Activated naive CD4-positive, alpha-beta T cell treated with anti-CD3 and anti-CD28 coated beads, Interleukin-2, amount 50 U/mL, for 24 hours (primary cell): ENCODE results near the gene SAMD4A.

Experiments used
- H3K27ac Mint-ChIP-seq: one replicate; pipeline ENCODE4 v1.8.0; 2021; ENCODE audit warnings: mild to moderate bottlenecking, mixed read lengths
- H3K27me3 Mint-ChIP-seq: one replicate; pipeline ENCODE4 v1.8.0; 2021; ENCODE audit warnings: mixed read lengths
- H3K36me3 Mint-ChIP-seq: one replicate; pipeline ENCODE4 v1.8.0; 2021; ENCODE audit warnings: mixed read lengths
- H3K4me1 Mint-ChIP-seq: one replicate; pipeline ENCODE4 v1.8.0; 2021; ENCODE audit warnings: mixed read lengths
- H3K4me3 Mint-ChIP-seq: one replicate; pipeline ENCODE4 v1.8.0; 2021; ENCODE audit warnings: mild to moderate bottlenecking, mixed read lengths
- H3K9me3 Mint-ChIP-seq: one replicate; pipeline ENCODE4 v1.8.0; 2021; ENCODE audit warnings: mixed read lengths

SAMD4A gene

DNA sequence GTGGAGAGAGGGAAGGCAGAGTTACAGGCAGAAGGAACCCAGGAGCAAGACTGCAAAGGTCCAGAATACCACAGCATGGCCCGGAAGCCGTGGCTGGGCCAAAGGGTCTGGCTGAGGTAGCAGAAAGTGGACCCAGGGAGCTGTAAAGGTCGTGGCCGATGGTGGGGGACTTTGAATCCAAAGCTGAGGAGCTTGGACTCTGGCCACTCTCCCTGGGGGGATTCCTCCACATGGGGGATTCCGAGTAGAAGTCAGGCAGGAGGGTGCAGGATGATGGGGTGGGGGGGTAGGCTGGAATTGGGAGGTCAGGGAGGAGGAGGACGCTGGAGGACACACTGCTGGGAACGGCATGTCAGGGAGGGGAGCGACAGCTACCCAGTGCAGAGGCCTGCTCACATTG lies 210.5 kb downstream of the SAMD4A start:
- peak overlapping the region; percentile 56 for H3K27ac Mint-ChIP-seq
- H3K9me3 Mint-ChIP-seq: no peaks in the 10 kb centered on the region
- H3K4me1 Mint-ChIP-seq: peaks cover 33% of the 10 kb centered on the region
- H3K4me3 Mint-ChIP-seq: no peak overlapping the region
- peaks cover 2% of the 10 kb centered on the region for H3K27me3 Mint-ChIP-seq
- no peaks in the 10 kb centered on the region for H3K36me3 Mint-ChIP-seq

DNA sequence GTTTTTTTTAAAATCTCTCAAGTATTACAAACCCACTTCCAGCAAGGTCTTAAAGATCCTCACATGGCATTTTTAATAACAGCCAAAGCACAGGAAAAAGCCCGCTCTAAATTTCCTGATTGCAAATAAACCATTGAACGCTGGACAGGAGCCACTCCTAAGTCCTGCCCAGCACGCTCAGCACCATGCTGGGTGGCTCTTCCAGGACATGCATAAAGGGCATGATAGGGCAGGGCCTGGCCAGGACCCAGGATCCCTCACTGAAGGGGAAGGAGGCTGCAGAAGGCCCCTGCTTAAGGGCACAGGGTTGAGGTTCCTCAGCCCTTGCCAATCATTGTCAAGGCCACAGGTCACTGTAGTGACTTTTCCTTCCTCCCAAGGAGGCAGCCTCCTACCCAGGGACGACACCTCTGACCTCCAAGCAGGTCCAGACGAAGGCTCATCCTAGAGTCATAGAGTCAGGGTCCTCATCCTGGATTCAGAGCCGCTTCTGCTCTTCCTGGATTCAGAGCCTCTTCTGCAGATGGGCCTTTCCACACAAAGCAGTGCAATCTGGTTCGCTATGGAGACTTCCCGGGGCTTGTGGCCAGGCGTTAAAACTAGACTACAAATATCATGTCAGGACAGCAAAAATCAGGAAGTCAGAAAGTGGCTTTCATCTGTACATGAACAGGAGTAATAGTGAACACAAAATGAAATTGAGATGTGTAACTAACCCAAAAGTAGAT lies 211.9 kb downstream of the SAMD4A start:
- Mint-ChIP-seq H3K4me3 (no peak overlapping the region), H3K36me3 (no peaks in the 10 kb centered on the region), H3K27ac (no peak overlapping the region), H3K9me3 (no peaks in the 10 kb centered on the region), H3K4me1 (peaks cover 20% of the 10 kb centered on the region), H3K27me3 (peaks cover 2% of the 10 kb centered on the region)

DNA sequence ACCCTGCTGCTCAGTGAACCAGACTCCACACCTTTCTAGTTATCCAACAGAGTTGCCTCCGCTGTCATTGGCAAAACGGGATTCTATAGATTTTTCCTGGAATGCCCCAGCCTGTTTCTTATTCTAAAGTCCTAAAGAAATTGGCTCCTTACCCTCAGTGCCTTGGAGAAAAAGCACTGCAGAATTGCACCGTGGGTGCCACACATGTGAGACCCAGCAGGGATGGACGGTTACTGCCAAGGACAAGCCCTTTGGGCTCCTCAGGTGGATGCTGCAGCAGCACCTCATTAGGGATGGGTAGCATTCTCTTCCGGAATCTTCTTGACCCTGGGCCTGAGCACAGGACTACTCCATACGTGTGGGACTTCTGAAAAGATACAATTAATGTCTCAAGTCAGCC lies 214.2 kb downstream of the SAMD4A start:
- no peaks in the 10 kb centered on the region for H3K27me3 Mint-ChIP-seq
- H3K9me3 Mint-ChIP-seq: no peaks in the 10 kb centered on the region
- H3K4me1 Mint-ChIP-seq: peaks cover 13% of the 10 kb centered on the region
- no peak overlapping the region for H3K27ac Mint-ChIP-seq
- H3K36me3 Mint-ChIP-seq: no peaks in the 10 kb centered on the region
- H3K4me3 Mint-ChIP-seq: no peak overlapping the region

DNA sequence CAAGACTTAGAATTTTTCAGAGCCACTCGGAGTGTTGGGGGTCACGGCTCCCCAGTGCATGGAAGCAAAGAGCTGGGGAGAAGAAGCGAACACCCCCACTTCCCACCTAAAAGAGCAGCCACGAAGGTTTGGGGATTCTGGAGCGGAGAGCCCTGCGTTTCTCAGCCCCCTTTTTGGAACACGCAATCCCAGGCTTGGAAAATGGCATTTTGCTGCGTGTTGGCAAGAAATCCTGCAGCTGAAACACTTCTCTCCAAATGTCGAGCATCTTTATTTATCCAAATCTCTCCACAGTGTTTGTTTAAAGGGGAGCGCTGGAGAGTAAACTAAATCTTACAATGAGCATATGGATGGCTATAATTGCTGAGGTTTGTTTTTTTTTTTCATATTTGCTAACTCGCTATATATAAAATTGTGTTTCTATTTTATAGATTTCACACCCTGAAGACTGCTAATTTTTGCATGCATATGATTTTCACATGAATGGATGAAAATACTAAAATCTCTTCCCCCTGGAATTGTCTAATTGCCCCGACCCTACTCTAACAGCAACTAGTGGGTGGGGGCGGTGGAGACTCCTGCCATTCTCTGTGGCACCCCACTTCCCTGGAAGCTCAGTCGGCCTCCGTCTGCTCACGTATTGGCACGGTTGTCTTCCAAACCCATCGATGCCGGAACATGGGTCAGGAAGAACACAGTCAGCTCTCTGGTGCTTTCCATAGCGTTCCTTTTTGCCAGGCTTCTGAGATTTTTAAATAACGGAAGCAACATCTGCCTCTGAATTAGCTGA lies 215.2 kb downstream of the SAMD4A start:
- H3K27ac Mint-ChIP-seq: no peak overlapping the region
- no peaks in the 10 kb centered on the region for H3K36me3 Mint-ChIP-seq
- no peaks in the 10 kb centered on the region for H3K9me3 Mint-ChIP-seq
- no peak overlapping the region for H3K4me3 Mint-ChIP-seq
- H3K4me1 Mint-ChIP-seq: peaks cover 2% of the 10 kb centered on the region
- H3K27me3 Mint-ChIP-seq: no peaks in the 10 kb centered on the region

DNA sequence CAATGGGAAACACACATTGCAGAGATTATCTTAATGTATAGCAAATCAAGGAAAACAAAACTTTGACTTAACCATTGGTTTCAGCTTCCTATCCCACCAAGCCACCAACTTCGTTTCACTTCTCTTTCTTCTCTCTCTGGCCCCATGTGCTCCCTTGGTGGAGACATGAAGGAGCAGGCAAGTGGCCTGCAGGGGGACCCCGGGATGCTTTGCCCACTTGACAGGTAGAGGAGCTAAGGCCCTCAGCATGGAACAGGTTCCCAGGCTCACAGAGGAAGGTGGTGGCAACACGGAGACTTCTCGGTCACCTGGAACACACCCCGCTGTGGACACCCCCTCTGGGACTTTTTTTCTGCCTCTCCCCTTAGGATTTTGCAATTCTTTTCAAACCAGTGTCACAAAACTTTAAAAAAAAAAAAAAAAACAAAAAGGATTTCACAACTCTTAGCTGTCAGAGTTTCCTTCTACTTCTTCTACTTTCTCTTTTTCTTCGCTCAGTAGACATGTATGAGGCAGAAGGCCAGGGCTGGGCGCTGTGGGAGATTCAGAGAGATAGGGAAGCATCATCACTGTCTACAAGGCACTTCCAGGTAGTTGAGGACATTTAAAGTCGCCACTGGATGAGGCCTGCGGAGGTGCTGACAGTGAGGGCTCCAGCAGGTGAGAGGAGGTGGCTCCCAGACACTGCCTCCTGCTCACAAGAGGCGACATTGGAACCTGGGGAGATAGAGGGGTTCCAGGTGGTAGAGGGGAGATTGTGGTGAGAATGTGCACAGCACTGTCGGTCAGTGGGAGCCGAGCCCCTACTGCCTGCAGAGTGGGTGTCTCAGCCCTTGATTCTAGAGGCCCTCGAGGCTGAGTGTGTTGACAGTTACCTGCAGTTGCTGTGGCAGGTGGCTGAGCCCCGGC lies 216.1 kb downstream of the SAMD4A start:
- H3K4me3 Mint-ChIP-seq: no peak overlapping the region
- no peaks in the 10 kb centered on the region for H3K4me1 Mint-ChIP-seq
- H3K36me3 Mint-ChIP-seq: no peaks in the 10 kb centered on the region
- H3K27me3 Mint-ChIP-seq: no peaks in the 10 kb centered on the region
- H3K27ac Mint-ChIP-seq: no peak overlapping the region
- H3K9me3 Mint-ChIP-seq: no peaks in the 10 kb centered on the region

DNA sequence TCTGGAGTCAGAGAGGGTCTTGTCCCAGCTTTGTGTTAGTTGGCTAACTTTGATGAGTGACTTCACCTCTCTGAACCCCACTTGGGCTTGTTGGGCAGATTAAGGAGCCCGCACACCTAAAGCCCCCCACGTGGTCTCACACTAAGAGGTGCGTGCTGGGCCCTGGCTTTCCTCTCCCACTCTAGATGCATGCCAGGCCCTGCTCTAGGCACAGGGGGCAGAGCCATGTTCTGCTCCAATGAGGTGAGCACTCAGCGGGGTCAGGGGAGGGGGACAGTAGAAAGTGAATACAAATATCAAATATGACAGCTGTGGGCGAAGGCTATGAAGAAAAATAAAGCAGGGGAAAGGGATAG lies 216.7 kb downstream of the SAMD4A start:
- Mint-ChIP-seq H3K27me3 (no peaks in the 10 kb centered on the region), H3K4me3 (no peak overlapping the region), H3K36me3 (no peaks in the 10 kb centered on the region), H3K9me3 (no peaks in the 10 kb centered on the region), H3K4me1 (no peaks in the 10 kb centered on the region), H3K27ac (no peak overlapping the region)

DNA sequence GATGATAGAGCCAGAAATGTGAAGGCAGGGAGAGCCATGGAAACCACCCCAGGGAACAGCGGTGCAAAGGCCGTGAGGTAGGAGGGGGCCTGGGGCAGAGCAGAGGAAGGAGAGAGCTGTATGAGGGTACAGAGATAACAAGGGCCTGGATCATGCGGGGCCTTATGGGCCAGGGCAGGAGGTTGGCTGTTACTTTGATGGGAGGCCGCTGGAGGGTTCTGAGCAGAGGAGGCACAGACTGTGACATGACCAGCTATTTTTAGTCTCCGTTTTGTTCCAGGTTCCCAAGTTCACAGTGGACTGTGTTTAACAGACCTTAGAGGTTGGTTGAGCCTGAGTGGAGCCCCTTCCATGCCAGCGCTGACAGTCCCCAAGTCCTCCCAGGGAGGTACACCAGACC lies 217.1 kb downstream of the SAMD4A start:
- H3K9me3 Mint-ChIP-seq: no peaks in the 10 kb centered on the region
- no peaks in the 10 kb centered on the region for H3K4me1 Mint-ChIP-seq
- no peaks in the 10 kb centered on the region for H3K27me3 Mint-ChIP-seq
- no peak overlapping the region for H3K27ac Mint-ChIP-seq
- H3K36me3 Mint-ChIP-seq: no peaks in the 10 kb centered on the region
- H3K4me3 Mint-ChIP-seq: no peak overlapping the region

DNA sequence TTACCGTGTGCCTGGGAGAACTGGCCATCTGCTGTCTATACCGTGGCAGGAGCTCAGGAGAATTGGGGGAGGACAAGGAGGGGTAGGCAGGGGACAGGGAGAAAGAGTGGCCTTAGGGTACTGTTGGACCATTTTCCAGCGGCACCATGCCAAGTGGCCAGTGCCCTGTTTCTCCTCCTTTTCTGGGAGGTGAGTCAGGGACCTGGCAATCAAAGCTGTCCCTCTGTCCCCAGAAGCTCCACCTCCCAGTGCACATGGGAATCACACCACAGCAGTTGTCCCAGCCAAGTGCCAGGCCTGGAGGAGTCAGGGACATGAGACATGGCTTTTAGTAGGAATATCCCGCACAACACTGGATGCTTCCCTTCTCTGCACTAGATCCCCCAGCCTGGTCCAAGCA lies 217.7 kb downstream of the SAMD4A start:
- no peak overlapping the region for H3K4me3 Mint-ChIP-seq

DNA sequence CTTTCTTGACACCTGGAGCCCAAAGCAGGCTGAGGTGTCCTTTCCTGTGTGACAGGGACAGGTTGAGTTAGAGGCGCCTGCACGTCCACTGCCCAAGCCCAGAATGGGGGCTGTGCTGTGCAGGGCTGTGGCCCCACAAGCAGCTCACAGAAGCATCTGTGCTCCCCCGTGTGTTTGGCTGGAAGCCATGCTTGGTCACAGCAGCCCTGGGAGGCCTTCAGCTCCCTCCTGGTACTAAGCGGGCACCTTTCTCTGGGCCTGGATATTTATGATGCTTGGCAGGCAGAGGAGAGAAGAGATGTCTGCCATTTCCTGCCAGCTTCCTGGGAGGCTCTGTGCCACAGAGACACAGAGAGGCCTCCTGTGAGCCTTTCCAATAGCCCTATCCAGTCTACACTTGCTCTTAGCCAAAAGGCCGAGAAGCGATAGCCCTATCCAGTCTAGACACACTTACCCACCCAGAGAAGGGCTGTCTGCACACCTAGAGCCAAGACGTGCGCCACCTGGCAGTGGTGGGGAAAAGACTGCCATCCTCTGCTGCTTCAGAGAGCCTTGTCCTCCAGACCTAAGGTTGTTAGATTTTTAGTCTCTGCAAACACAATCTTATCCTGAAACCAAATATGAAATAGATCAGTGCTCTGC lies 218.3 kb downstream of the SAMD4A start:
- H3K4me1 Mint-ChIP-seq: no peaks in the 10 kb centered on the region
- no peaks in the 10 kb centered on the region for H3K27me3 Mint-ChIP-seq
- no peak overlapping the region for H3K4me3 Mint-ChIP-seq
- no peaks in the 10 kb centered on the region for H3K36me3 Mint-ChIP-seq
- H3K9me3 Mint-ChIP-seq: no peaks in the 10 kb centered on the region
- no peak overlapping the region for H3K27ac Mint-ChIP-seq

More for the DNA sequence above, 217.7 kb downstream of the SAMD4A start:
- no peaks in the 10 kb centered on the region for H3K4me1 Mint-ChIP-seq
- H3K27ac Mint-ChIP-seq: no peak overlapping the region
- H3K27me3 Mint-ChIP-seq: no peaks in the 10 kb centered on the region
- no peaks in the 10 kb centered on the region for H3K36me3 Mint-ChIP-seq
- no peaks in the 10 kb centered on the region for H3K9me3 Mint-ChIP-seq

DNA sequence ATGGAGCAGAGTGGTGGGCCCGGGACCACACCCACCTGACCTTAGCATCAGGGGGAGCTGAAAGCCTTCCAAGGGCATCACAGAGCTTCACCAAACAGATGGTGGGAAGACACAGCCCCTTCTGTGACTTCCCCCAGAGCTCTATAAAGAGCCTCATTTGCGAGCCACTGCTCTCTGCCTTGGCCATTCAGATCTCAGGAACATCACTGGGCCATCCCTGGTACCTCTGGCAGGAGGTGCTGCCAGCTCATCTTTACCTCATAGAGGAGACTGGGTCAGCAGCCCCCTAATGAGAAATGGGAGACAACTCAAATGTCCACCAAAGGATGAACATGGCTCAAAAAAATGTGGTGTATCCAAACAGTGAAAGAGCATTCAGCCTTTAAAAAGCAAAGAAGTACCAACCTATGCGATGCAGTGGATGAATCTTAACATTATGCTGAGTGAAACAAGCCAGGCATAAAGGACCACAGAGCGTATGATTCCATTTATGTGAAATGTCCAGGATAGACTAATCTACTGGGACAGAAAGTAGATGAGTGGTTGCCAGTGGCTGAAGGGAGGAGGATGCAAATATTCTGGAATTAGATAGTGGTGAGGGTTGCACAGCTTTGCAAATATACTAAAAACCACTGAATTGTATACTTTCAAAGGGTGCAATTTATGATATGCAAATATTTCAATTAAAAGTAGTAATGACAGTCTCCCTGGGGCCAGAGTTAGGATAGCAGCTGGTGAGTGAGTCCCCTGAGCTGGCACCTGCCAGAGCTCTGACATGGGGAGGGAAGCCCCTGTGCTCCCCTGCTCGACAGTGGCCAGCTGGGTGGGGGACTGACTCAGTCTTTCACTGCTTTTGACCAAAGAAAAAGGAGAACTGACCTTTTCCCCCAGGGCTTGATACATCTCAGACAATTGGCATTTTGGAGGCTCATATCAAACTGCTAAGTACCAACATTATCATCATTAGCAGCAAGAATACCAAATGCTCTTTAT lies 219.1 kb downstream of the SAMD4A start:
- H3K27me3 Mint-ChIP-seq: no peaks in the 10 kb centered on the region

DNA sequence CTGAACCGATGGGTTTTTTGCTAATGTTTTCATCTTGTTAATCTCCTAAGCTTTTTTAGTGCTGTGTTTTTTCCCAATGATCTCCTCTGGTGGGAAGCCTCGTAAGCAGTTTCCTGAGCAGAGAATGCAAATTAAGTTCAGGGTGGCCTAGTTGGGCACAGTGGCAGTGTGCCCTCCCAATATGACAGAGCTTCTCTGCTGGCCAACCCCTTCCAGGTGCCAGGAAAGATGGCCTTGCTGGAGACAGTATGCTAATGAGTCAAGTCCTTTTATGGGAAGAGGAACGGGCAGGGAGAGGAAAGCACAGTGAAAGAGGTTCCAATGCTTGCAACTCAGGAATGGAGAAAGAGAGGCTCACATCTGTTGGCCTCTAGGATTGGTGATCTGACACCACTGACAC lies 219.9 kb downstream of the SAMD4A start:
- Mint-ChIP-seq H3K36me3 (no peaks in the 10 kb centered on the region), H3K9me3 (no peaks in the 10 kb centered on the region), H3K4me3 (no peak overlapping the region), H3K27ac (no peak overlapping the region), H3K27me3 (no peaks in the 10 kb centered on the region), H3K4me1 (no peaks in the 10 kb centered on the region)

More for the DNA sequence above, 219.1 kb downstream of the SAMD4A start:
- Mint-ChIP-seq H3K36me3 (no peaks in the 10 kb centered on the region), H3K4me3 (no peak overlapping the region), H3K27ac (no peak overlapping the region), H3K4me1 (no peaks in the 10 kb centered on the region), H3K9me3 (no peaks in the 10 kb centered on the region)

DNA sequence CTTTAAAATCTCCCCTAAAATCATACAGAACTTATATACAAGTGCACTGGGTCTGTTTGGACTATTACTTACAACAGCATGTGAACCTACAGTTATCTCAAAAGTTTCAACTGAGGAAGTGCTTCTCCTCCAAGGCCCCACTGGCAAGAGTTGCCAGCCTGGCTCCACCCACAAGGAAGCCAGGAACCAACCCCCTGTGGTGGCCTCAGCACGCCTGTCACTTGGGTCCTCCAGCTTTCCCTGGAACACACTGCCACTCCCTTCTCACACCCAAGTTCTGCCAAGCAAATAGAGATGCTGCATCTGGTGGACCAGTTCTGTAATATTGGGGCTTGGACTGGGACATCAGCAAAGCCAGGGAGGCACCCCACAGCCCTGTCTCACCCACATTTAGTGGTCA lies 220.3 kb downstream of the SAMD4A start:
- no peak overlapping the region for H3K27ac Mint-ChIP-seq
- no peaks in the 10 kb centered on the region for H3K4me1 Mint-ChIP-seq
- no peaks in the 10 kb centered on the region for H3K9me3 Mint-ChIP-seq
- H3K36me3 Mint-ChIP-seq: no peaks in the 10 kb centered on the region
- H3K4me3 Mint-ChIP-seq: no peak overlapping the region
- no peaks in the 10 kb centered on the region for H3K27me3 Mint-ChIP-seq

DNA sequence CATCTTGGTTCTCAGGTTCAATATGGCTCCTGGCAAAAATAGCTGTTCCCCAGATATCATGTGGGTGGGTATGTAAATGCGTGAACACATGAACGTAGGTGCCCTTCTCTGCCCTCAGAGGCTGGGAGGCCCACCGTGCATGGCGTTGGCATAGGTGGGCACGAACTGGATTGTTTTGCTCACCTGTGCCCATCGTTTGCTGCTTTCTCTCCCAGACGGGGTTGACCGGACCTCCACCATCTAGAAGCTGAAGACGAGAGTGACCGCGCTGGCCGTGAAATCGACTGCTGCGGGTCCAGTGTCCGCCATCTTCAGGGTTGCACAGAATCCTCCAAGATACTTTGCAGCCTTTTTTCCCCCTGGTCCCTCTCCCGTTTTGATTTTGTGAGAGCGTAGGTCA lies 221.8 kb downstream of the SAMD4A start:
- Mint-ChIP-seq H3K9me3 (no peaks in the 10 kb centered on the region), H3K27me3 (no peaks in the 10 kb centered on the region), H3K27ac (no peak overlapping the region), H3K4me1 (no peaks in the 10 kb centered on the region), H3K36me3 (no peaks in the 10 kb centered on the region), H3K4me3 (no peak overlapping the region)

DNA sequence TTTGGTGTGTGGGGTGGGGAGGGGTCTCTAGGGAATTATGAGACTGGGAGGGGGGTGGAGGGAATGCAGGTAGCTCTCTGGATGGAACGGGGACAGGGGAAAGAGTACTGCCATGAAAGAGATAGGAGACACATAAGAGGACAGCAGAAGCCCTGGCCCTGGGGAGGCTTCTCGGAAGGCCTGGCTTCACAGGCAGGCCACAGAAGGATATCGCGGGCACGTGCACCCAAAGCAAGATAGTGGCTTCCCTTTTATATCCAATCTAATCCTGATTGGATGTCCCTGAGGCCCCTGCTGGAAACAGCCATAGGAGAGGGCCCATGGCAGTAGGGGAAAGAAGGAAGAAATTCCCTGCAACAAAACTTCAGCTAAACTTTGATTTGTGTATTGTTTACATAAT lies 222.2 kb downstream of the SAMD4A start:
- Mint-ChIP-seq H3K27me3 (no peaks in the 10 kb centered on the region), H3K9me3 (no peaks in the 10 kb centered on the region), H3K4me1 (no peaks in the 10 kb centered on the region), H3K4me3 (no peak overlapping the region), H3K27ac (no peak overlapping the region), H3K36me3 (no peaks in the 10 kb centered on the region)
